Astrocyte (in vitro differentiated cells and primary cell): ENCODE data around the gene AMOTL2. TPM values are rescaled to one million over a fixed set of nuclear protein-coding genes. Genes with fewer than 3 reads are reported as not detected.

Experiments used
- DNase-seq: peaks from one replicate; pipeline ENCODE4 v3.0.0-alpha.2; 2010; ENCODE audit warnings: low read depth
- FAIRE-seq: peaks from 2 replicates; lab custom pipeline; 2011; peaks lifted over from hg19 to GRCh38; lab: Jason Lieb, UNC
- H2AFZ ChIP-seq: 2 replicates; pipeline ENCODE4 v1.6.0; 2012; ENCODE audit warnings: low read depth, low read length, inconsistent platforms
- H3K27ac ChIP-seq: 2 replicates; pipeline ENCODE4 v1.5.1; 2011; ENCODE audit warnings: low read depth, low read length, inconsistent platforms
- H3K27me3 ChIP-seq: 2 replicates; pipeline ENCODE4 v1.6.0; 2011; ENCODE audit warnings: low read length, inconsistent platforms; ENCODE audit not compliant: insufficient read depth
- H3K36me3 ChIP-seq: 2 replicates; pipeline ENCODE4 v1.5.1; 2011; ENCODE audit warnings: low read length, inconsistent platforms; ENCODE audit not compliant: insufficient read depth
- H3K4me1 ChIP-seq: 2 replicates; pipeline ENCODE4 v1.5.1; 2011; ENCODE audit warnings: low read length, inconsistent platforms; ENCODE audit not compliant: insufficient read depth
- H3K4me2 ChIP-seq: 2 replicates; pipeline ENCODE4 v1.6.0; 2012; ENCODE audit warnings: low read length, inconsistent platforms
- H3K4me3 ChIP-seq: 2 replicates; pipeline ENCODE4 v1.5.1; 2011; ENCODE audit warnings: low read depth, mild to moderate bottlenecking, low read length, inconsistent platforms; ENCODE audit not compliant: insufficient read depth
- H3K79me2 ChIP-seq: 2 replicates; pipeline ENCODE4 v1.6.0; 2012; ENCODE audit warnings: mild to moderate bottlenecking, low read length, inconsistent platforms; ENCODE audit not compliant: insufficient read depth
- H3K9ac ChIP-seq: 2 replicates; pipeline ENCODE4 v1.6.0; 2012; ENCODE audit warnings: mild to moderate bottlenecking, low read length, inconsistent platforms
- H3K9me3 ChIP-seq: 2 replicates; pipeline ENCODE4 v1.5.1; 2012; ENCODE audit warnings: low read depth, mild to moderate bottlenecking, low read length, inconsistent platforms; ENCODE audit not compliant: insufficient read depth
- H4K20me1 ChIP-seq: 2 replicates; pipeline ENCODE4 v1.6.0; 2012; ENCODE audit warnings: low read length, inconsistent platforms; ENCODE audit not compliant: insufficient read depth
- H3K27ac Mint-ChIP-seq: one replicate; pipeline ENCODE4 v1.8.0; 2021; ENCODE audit warnings: mild to moderate bottlenecking, mixed read lengths; ENCODE audit not compliant: unreplicated experiment
- H3K27me3 Mint-ChIP-seq: one replicate; pipeline ENCODE4 v1.8.0; 2021; ENCODE audit warnings: low read depth, mixed read lengths; ENCODE audit not compliant: unreplicated experiment
- H3K36me3 Mint-ChIP-seq: one replicate; pipeline ENCODE4 v1.8.0; 2021; ENCODE audit warnings: low read depth, mixed read lengths; ENCODE audit not compliant: unreplicated experiment
- H3K4me1 Mint-ChIP-seq: one replicate; pipeline ENCODE4 v1.8.0; 2021; ENCODE audit warnings: low read depth, mixed read lengths; ENCODE audit not compliant: unreplicated experiment
- H3K4me3 Mint-ChIP-seq: one replicate; pipeline ENCODE4 v1.8.0; 2021; ENCODE audit warnings: mild to moderate bottlenecking, moderate library complexity, mixed read lengths; ENCODE audit not compliant: unreplicated experiment
- H3K9me3 Mint-ChIP-seq: one replicate; pipeline ENCODE4 v1.8.0; 2021; ENCODE audit warnings: mild to moderate bottlenecking, mixed read lengths; ENCODE audit not compliant: unreplicated experiment
- EZH2 ChIP-seq: IDR thresholded peaks from 2 replicates; pipeline ENCODE4 v1.6.1; 2012; ENCODE audit warnings: mild to moderate bottlenecking, low read length, inconsistent platforms; ENCODE audit not compliant: insufficient read depth
- total RNA-seq: library from RNA; stranded (reverse); gene quantifications from 2 replicates; pipeline ENCODE4 v1.2.1, GENCODE V29; 2021
- TF ChIP-seq, protein P1 (sequence below): IDR thresholded peaks from 2 replicates; pipeline ENCODE4 v1.5.1; 2011; ENCODE audit warnings: low read depth, mild to moderate bottlenecking, inconsistent platforms, low read length, moderate library complexity; ENCODE audit not compliant: insufficient read depth

AMOTL2 gene
- total RNA-seq, 1 donor from 2014 or later, result 197 TPM

- peaks cover 10% of the 10 kb centered on the region for H3K4me1 Mint-ChIP-seq
- Histone ChIP-seq H3K36me3 (no peaks in the 10 kb centered on the region), H3K4me2 (no peak overlapping the region), H2AFZ (no peak overlapping the region), H3K4me1 (peaks cover 10% of the 10 kb centered on the region), H3K27me3 (no peaks in the 10 kb centered on the region), H3K9ac (no peak overlapping the region), H3K4me3 (no peak overlapping the region), H4K20me1 (no peaks in the 10 kb centered on the region), H3K79me2 (peaks cover 8% of the 10 kb centered on the region), H3K9me3 (no peaks in the 10 kb centered on the region), H3K27ac (no peak overlapping the region)
- FAIRE-seq, result no peak
- peaks cover 10% of the 10 kb centered on the region for H3K27me3 Mint-ChIP-seq
- no peak for DNase-seq
- no peak for TF ChIP-seq EZH2
- TF ChIP-seq, protein P1, sequence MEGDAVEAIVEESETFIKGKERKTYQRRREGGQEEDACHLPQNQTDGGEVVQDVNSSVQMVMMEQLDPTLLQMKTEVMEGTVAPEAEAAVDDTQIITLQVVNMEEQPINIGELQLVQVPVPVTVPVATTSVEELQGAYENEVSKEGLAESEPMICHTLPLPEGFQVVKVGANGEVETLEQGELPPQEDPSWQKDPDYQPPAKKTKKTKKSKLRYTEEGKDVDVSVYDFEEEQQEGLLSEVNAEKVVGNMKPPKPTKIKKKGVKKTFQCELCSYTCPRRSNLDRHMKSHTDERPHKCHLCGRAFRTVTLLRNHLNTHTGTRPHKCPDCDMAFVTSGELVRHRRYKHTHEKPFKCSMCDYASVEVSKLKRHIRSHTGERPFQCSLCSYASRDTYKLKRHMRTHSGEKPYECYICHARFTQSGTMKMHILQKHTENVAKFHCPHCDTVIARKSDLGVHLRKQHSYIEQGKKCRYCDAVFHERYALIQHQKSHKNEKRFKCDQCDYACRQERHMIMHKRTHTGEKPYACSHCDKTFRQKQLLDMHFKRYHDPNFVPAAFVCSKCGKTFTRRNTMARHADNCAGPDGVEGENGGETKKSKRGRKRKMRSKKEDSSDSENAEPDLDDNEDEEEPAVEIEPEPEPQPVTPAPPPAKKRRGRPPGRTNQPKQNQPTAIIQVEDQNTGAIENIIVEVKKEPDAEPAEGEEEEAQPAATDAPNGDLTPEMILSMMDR, result no peak
- no peaks in the 10 kb centered on the region for H3K36me3 Mint-ChIP-seq
- H3K4me3 Mint-ChIP-seq, result no peak overlapping the region
- H3K27ac Mint-ChIP-seq, result no peak overlapping the region
- peaks cover 3% of the 10 kb centered on the region for H3K9me3 Mint-ChIP-seq
Observed at GRCh38 chr3:134378818-134379217, 4.6 kb upstream of the AMOTL2 start.

DNA sequence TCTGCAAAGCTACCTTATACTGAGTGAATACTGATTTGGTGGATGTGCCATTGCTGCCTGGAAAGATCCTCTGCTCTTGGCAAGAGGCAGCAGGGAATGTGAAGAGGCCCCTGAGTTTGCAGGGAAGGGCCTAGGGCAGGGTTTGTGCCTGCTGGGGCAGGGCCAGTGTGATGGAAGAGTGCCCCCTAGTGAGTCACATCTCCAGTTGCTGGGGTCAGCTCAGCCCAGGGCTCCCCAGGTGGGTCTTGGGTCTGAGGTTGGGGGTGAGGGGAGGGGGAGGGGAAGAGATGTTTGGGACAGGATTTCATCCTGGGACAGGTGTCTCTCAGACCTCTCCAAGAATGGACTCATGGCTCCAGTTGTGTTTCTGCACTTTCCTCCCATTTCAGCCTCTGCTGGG is 4.1 kb upstream of the AMOTL2 start:
- no peak for FAIRE-seq
- Mint-ChIP-seq H3K4me3 (no peak overlapping the region), H3K27ac (no peak overlapping the region), H3K27me3 (peaks cover 10% of the 10 kb centered on the region), H3K9me3 (peaks cover 3% of the 10 kb centered on the region), H3K36me3 (no peaks in the 10 kb centered on the region), H3K4me1 (peaks cover 10% of the 10 kb centered on the region)
- Histone ChIP-seq H3K9ac (no peak overlapping the region), H3K4me3 (no peak overlapping the region), H3K27me3 (no peaks in the 10 kb centered on the region), H3K4me1 (peaks cover 10% of the 10 kb centered on the region), H3K4me2 (no peak overlapping the region), H4K20me1 (peaks cover 3% of the 10 kb centered on the region), H3K36me3 (no peaks in the 10 kb centered on the region), H3K9me3 (no peaks in the 10 kb centered on the region), H2AFZ (no peak overlapping the region), H3K27ac (no peak overlapping the region), H3K79me2 (peaks cover 12% of the 10 kb centered on the region)
- TF ChIP-seq, protein P1, result no peak
- no peak for TF ChIP-seq EZH2
- DNase-seq, result no peak

GRCh38 chr3:134377896-134378295 is 3.6 kb upstream of the AMOTL2 start:
- H3K4me2 ChIP-seq, result no peak overlapping the region
- peaks cover 10% of the 10 kb centered on the region for H3K27me3 Mint-ChIP-seq
- no peaks in the 10 kb centered on the region for H3K36me3 ChIP-seq
- no peak for DNase-seq
- H3K9me3 ChIP-seq, result no peaks in the 10 kb centered on the region
- H3K4me1 ChIP-seq, result peaks cover 10% of the 10 kb centered on the region
- no peak overlapping the region for H3K27ac Mint-ChIP-seq
- H3K27ac ChIP-seq, result no peak overlapping the region
- H4K20me1 ChIP-seq, result peaks cover 8% of the 10 kb centered on the region
- TF ChIP-seq EZH2, result no peak
- TF ChIP-seq, protein P1, result no peak
- no peaks in the 10 kb centered on the region for H3K36me3 Mint-ChIP-seq
- no peak for FAIRE-seq
- H3K9me3 Mint-ChIP-seq, result peaks cover 3% of the 10 kb centered on the region
- no peak overlapping the region for H3K4me3 ChIP-seq
- H3K27me3 ChIP-seq, result no peaks in the 10 kb centered on the region
- H2AFZ ChIP-seq, result no peak overlapping the region
- H3K9ac ChIP-seq, result no peak overlapping the region
- peaks cover 17% of the 10 kb centered on the region for H3K79me2 ChIP-seq
- no peak overlapping the region for H3K4me3 Mint-ChIP-seq
- peaks cover 10% of the 10 kb centered on the region for H3K4me1 Mint-ChIP-seq
